ENCODE measurements around the gene MVB12B.

GRCh38 chr9:126411948-126412284 is 85.3 kb downstream of the MVB12B start:
- TF ChIP-seq ZBTB33 (CRISPR knock-in tag; IDR thresholded peaks at IDR 0.05) (no peak), ARID4A (CRISPR knock-in tag; IDR thresholded peaks at IDR 0.05; ENCODE audit: borderline replicate concordance) (no peak), PRDM15 (CRISPR knock-in tag; IDR thresholded peaks at IDR 0.05) (no peak), NR2C2 (CRISPR knock-in tag; IDR thresholded peaks at IDR 0.05; ENCODE audit: borderline replicate concordance) (no peak), ZNF773 (CRISPR knock-in tag; IDR thresholded peaks at IDR 0.05; ENCODE audit: borderline replicate concordance) (no peak)
- TF ChIP-seq, protein P1, sequence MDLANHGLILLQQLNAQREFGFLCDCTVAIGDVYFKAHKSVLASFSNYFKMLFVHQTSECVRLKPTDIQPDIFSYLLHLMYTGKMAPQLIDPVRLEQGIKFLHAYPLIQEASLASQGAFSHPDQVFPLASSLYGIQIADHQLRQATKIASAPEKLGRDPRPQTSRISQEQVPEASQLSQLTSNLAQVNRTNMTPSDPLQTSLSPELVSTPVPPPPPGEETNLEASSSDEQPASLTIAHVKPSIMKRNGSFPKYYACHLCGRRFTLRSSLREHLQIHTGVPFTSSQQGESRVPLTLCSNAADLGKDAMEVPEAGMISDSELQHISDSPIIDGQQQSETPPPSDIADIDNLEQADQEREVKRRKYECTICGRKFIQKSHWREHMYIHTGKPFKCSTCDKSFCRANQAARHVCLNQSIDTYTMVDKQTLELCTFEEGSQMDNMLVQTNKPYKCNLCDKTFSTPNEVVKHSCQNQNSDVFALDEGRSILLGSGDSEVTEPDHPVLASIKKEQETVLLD (CRISPR knock-in tag; IDR thresholded peaks at IDR 0.05; ENCODE audit: low read depth) = no peak
